Activated B cell treated with CpG ODN at 0.5 μM for 24 hours (primary cell): ENCODE measurements around the gene EIF1B. TPM values are rescaled to one million over a fixed set of nuclear protein-coding genes. Genes with fewer than 3 reads are reported as not detected.

Experiments used
- ATAC-seq: fragments of 200-7000 bp; cut with Tn5 transposase; one replicate; pipeline ENCODE4 v1.10.0; 2021; ENCODE audit warnings: low read depth, mild to moderate bottlenecking, moderate library complexity
- CTCF ChIA-PET: fragments of 350-600 bp; sonication (Branson Sonifier 250); formaldehyde crosslinking; loops from one replicate; lab custom pipeline; 2021; ENCODE audit warnings: antibody characterized with exemption; lab: Charles Lee
- POLR2A ChIA-PET: fragments of 350-600 bp; sonication (Branson Sonifier 250); formaldehyde crosslinking; loops from one replicate; lab custom pipeline; 2021; ENCODE audit warnings: antibody characterized with exemption; lab: Charles Lee
- DNase-seq: peaks from one replicate; pipeline ENCODE4 v3.0.0; 2022
- H3K27ac Mint-ChIP-seq: one replicate; pipeline ENCODE4 v1.8.0; 2020; ENCODE audit warnings: mixed read lengths
- H3K27me3 Mint-ChIP-seq: one replicate; pipeline ENCODE4 v1.8.0; 2021; ENCODE audit warnings: mixed read lengths
- H3K36me3 Mint-ChIP-seq: one replicate; pipeline ENCODE4 v1.8.0; 2021; ENCODE audit warnings: low read depth, mixed read lengths
- H3K4me1 Mint-ChIP-seq: one replicate; pipeline ENCODE4 v1.8.0; 2021; ENCODE audit warnings: mixed read lengths
- H3K4me3 Mint-ChIP-seq: one replicate; pipeline ENCODE4 v1.8.0; 2020; ENCODE audit warnings: mild to moderate bottlenecking, mixed read lengths
- H3K9me3 Mint-ChIP-seq: one replicate; pipeline ENCODE4 v1.8.0; 2020; ENCODE audit warnings: mixed read lengths
- CTCF ChIP-seq: fragments of 200-600 bp; IDR thresholded peaks from one replicate; pipeline ENCODE4 v1.8.0; 2022; ENCODE audit warnings: antibody characterized with exemption, mild to moderate bottlenecking
- intact Hi-C: fragments of 100-400 bp; cut with micrococcal nuclease; formaldehyde crosslinking; loops from one replicate; pipeline ENCODE4 v1.15.1; 2024
- total RNA-seq: library from RNA; stranded (reverse); gene quantifications from 2 replicates; pipeline ENCODE4 v1.2.3, GENCODE V29; 2022

The EIF1B gene
- total RNA-seq, 1 donor from 2014 or later = 65.5 TPM

GRCh38 chr3:40350529-40350928 lies 41.0 kb downstream of the EIF1B start:
- ChIA-PET POLR2A (no interaction called here), CTCF (no interaction called here)
- Mint-ChIP-seq H3K27ac (no peak overlapping the region), H3K4me3 (no peak overlapping the region), H3K27me3 (peaks cover 12% of the 10 kb centered on the region), H3K9me3 (no peaks in the 10 kb centered on the region), H3K4me1 (no peaks in the 10 kb centered on the region), H3K36me3 (no peaks in the 10 kb centered on the region)
- DNase-seq (no peak), ATAC-seq (no peak)
- intact Hi-C loops = no loop called here
- TF ChIP-seq CTCF = no peak

- Mint-ChIP-seq H3K9me3 (peaks cover 3% of the 10 kb centered on the region), H3K36me3 (no peaks in the 10 kb centered on the region), H3K4me3 (no peak overlapping the region), H3K4me1 (no peaks in the 10 kb centered on the region), H3K27ac (no peak overlapping the region), H3K27me3 (peaks cover 22% of the 10 kb centered on the region)
- intact Hi-C loops = no loop called here
- ATAC-seq = no peak
- POLR2A ChIA-PET = no interaction called here
- DNase-seq = no peak
- CTCF ChIA-PET = no interaction called here
- no peak for TF ChIP-seq CTCF
Observed at GRCh38 chr3:40355410-40355809, 45.9 kb downstream of the EIF1B start.

GRCh38 chr3:40358454-40358853 lies 48.9 kb downstream of the EIF1B start:
- intact Hi-C loops = no loop called here
- no peak for DNase-seq
- ChIA-PET CTCF (no interaction called here), POLR2A (no interaction called here)
- peaks cover 3% of the 10 kb centered on the region for H3K9me3 Mint-ChIP-seq
- H3K4me1 Mint-ChIP-seq = no peaks in the 10 kb centered on the region
- H3K27me3 Mint-ChIP-seq = peaks cover 26% of the 10 kb centered on the region
- ATAC-seq = no peak
- TF ChIP-seq CTCF = no peak
- no peak overlapping the region for H3K27ac Mint-ChIP-seq
- H3K36me3 Mint-ChIP-seq = no peaks in the 10 kb centered on the region
- H3K4me3 Mint-ChIP-seq = no peak overlapping the region

Other genes with a start within 250 kb of the EIF1B start
- gene ENTPD3, start 77.5 kb downstream of the EIF1B start, total RNA-seq = not detected in 2 replicates
- gene RPL14, start 147.6 kb downstream of the EIF1B start, total RNA-seq = 2,616 and 3,526 TPM in 2 replicates
- 14.9 and 16.7 TPM in 2 replicates for gene ZNF619, start 167.4 kb downstream of the EIF1B start, total RNA-seq
- 3.6 and 4.0 TPM in 2 replicates for gene ZNF620, start 196.3 kb downstream of the EIF1B start, total RNA-seq
- 20.2 and 25.8 TPM in 2 replicates for gene ZNF621, start 215.3 kb downstream of the EIF1B start, total RNA-seq